Ascending aorta (tissue), 2 donors: ENCODE measurements around the gene SNAP23. TPM values are rescaled to one million over a fixed set of nuclear protein-coding genes. Genes with fewer than 3 reads are reported as not detected.
"Not testable (repeated sequence)": the region's sequence is repeated elsewhere in the genome, so short reads cannot be mapped to it uniquely, and the experiment has no call there.

Experiments
- DNase-seq, 2 donors: peaks; one replicate each; pipeline ENCODE4 v3.0.0-alpha.2; 2019; ENCODE audit warnings: low spot score in 2 of 2
- H3K27ac ChIP-seq, 2 donors: fragments of 200-600 bp; sonication (generic); one replicate each; pipeline ENCODE4 v1.5.1; 2016 to 2017; ENCODE audit warnings: mild to moderate bottlenecking in 1 of 2
- H3K27me3 ChIP-seq: fragments of 200-600 bp; sonication (generic); one replicate; pipeline ENCODE4 v1.5.1; 2017
- H3K36me3 ChIP-seq, 2 donors: fragments of 200-600 bp; sonication (generic); one replicate each; pipeline ENCODE4 v1.5.1; 2016
- H3K4me1 ChIP-seq, 2 donors: fragments of 200-600 bp; sonication (generic); one replicate each; pipeline ENCODE4 v1.5.1; 2016 to 2017; ENCODE audit warnings: mild to moderate bottlenecking in 1 of 2
- H3K4me3 ChIP-seq, 2 donors: fragments of 200-600 bp; sonication (generic); one replicate each; pipeline ENCODE4 v1.5.1; 2016 to 2017; ENCODE audit warnings: mild to moderate bottlenecking in 1 of 2
- H3K9me3 ChIP-seq, 2 donors: fragments of 200-600 bp; sonication (generic); one replicate each; pipeline ENCODE4 v1.5.1; 2016
- CTCF ChIP-seq, 3 experiments: fragments of 200-600 bp in 2 of 3; fragments of 450-650 bp in 1 of 3; sonication (generic) in 2 of 3; IDR thresholded peaks; one replicate each; pipeline ENCODE4 v1.5.1; 2016 to 2019; ENCODE audit warnings: antibody characterized with exemption in 3 of 3, mild to moderate bottlenecking in 1 of 3, moderate library complexity in 1 of 3
- intact Hi-C: fragments of 100-400 bp; cut with DNase I; formaldehyde crosslinking; loops from one replicate; pipeline ENCODE4 v1.15.1; 2023
- total RNA-seq: library from RNA; depleted of rRNA; stranded (reverse); fragments of >200 nt; gene quantifications from one replicate; pipeline ENCODE4 v1.1.0, GENCODE V29; 2016

SNAP23 gene
- total RNA-seq, 1 donor from 2014 or later: 31.8 TPM

- H3K36me3 ChIP-seq: peaks cover 4 to 13% of the 10 kb centered on the region in 2 donors
- no peak for TF ChIP-seq CTCF (IDR thresholded peaks at IDR 0.05)
- H3K4me3 ChIP-seq: peak overlapping the region; percentile 81 to 92
- intact Hi-C loops: loop anchor here (2.0 to 10.0 kb wide), 4 partner anchors 26 to 274 kb away; partner anchors contain the start of genes GANC, STARD9, TMEM87A and ZNF106
- peak overlapping the region; percentile 92 to 94 for H3K27ac ChIP-seq
- DNase-seq: no peak
- H3K4me1 ChIP-seq: peaks cover 0 to 22% of the 10 kb centered on the region in 2 donors
- no peaks in the 10 kb centered on the region for H3K27me3 ChIP-seq
- H3K9me3 ChIP-seq: no peaks in the 10 kb centered on the region
Observed at GRCh38 chr15:42549032-42549491, 53.6 kb downstream of the SNAP23 start.

GRCh38 chr15:42549741-42550392, 54.4 kb downstream of the SNAP23 start:
- TF ChIP-seq CTCF (IDR thresholded peaks at IDR 0.05): no peak
- H3K27me3 ChIP-seq: no peaks in the 10 kb centered on the region
- DNase-seq: no peak
- H3K36me3 ChIP-seq: peaks cover 3 to 5% of the 10 kb centered on the region in 2 donors
- no peaks in the 10 kb centered on the region for H3K9me3 ChIP-seq
- H3K4me3 ChIP-seq: peak overlapping the region in 1 of 2 donors; percentile 92
- intact Hi-C loops: loop anchor here (2.0 to 10.0 kb wide), 4 partner anchors 25 to 275 kb away; partner anchors contain the start of genes GANC, STARD9, TMEM87A and ZNF106
- H3K27ac ChIP-seq: peak overlapping the region; percentile 92 to 94
- H3K4me1 ChIP-seq: peaks cover 0 to 22% of the 10 kb centered on the region in 2 donors

- Histone ChIP-seq H3K9me3 (no peaks in the 10 kb centered on the region), H3K27me3 (no peaks in the 10 kb centered on the region), H3K4me3 (no peak overlapping the region), H3K4me1 (peaks cover 0 to 4% of the 10 kb centered on the region in 2 donors), H3K27ac (no peak overlapping the region), H3K36me3 (peaks cover 0 to 3% of the 10 kb centered on the region in 2 donors)
- no peak for DNase-seq
- no peak for TF ChIP-seq CTCF (IDR thresholded peaks at IDR 0.05)
- intact Hi-C loops: no loop called here
Observed at GRCh38 chr15:42553554-42553953, 58.1 kb downstream of the SNAP23 start.

GRCh38 chr15:42556550-42557207, 61.2 kb downstream of the SNAP23 start:
- intact Hi-C loops, DNase-seq, H3K4me3 ChIP-seq, H3K27me3 ChIP-seq, H3K4me1 ChIP-seq, H3K9me3 ChIP-seq: not testable (repeated sequence)
- H3K27ac ChIP-seq: peak overlapping the region in 1 of 2 donors; percentile 22
- H3K36me3 ChIP-seq: peaks cover 7 to 31% of the 10 kb centered on the region in 2 donors

- intact Hi-C loops: no loop called here
Observed at GRCh38 chr15:42558739-42559138, 63.3 kb downstream of the SNAP23 start.

More at GRCh38 chr15:42558739-42559138, 63.3 kb downstream of the SNAP23 start:
- no peak overlapping the region for H3K4me3 ChIP-seq
- no peak for TF ChIP-seq CTCF (IDR thresholded peaks at IDR 0.05)
- H3K27me3 ChIP-seq: no peaks in the 10 kb centered on the region
- DNase-seq: no peak
- no peaks in the 10 kb centered on the region for H3K4me1 ChIP-seq
- H3K9me3 ChIP-seq: no peaks in the 10 kb centered on the region
- no peak overlapping the region for H3K27ac ChIP-seq
- peaks cover 16 to 50% of the 10 kb centered on the region in 2 donors for H3K36me3 ChIP-seq
